Duodenal mucosa (tissue), 2 donors: ENCODE data around the gene EBI3.
"Not testable (repeated sequence)": the region's sequence is repeated elsewhere in the genome, so short reads cannot be mapped to it uniquely, and the experiment has no call there.

ENCODE experiments used
- H3K27ac ChIP-seq: one replicate; pipeline ENCODE4 v1.7.0; 2013; ENCODE audit warnings: low read depth, low read length
- H3K27me3 ChIP-seq, 2 donors: one replicate each; pipeline ENCODE4 v1.7.0; 2013; ENCODE audit warnings: low read length in 2 of 2, control low read depth in 1 of 2; ENCODE audit not compliant: insufficient read depth in 2 of 2, control insufficient read depth in 1 of 2
- H3K36me3 ChIP-seq, 2 donors: one replicate each; pipeline ENCODE4 v1.7.0; 2013; ENCODE audit warnings: low read length in 2 of 2, control low read depth in 1 of 2; ENCODE audit not compliant: insufficient read depth in 2 of 2, control insufficient read depth in 1 of 2
- H3K4me1 ChIP-seq, 2 donors: one replicate each; pipeline ENCODE4 v1.7.0; 2013; ENCODE audit warnings: low read length in 2 of 2, control low read depth in 1 of 2; ENCODE audit not compliant: insufficient read depth in 2 of 2, control insufficient read depth in 1 of 2
- H3K4me3 ChIP-seq, 2 donors: one replicate each; pipeline ENCODE4 v1.7.0; 2013; ENCODE audit warnings: low read length in 2 of 2, low read depth in 1 of 2
- H3K9ac ChIP-seq, 2 donors: one replicate each; pipeline ENCODE4 v1.7.0; 2013; ENCODE audit warnings: low read length in 2 of 2, low read depth in 1 of 2
- H3K9me3 ChIP-seq, 2 donors: one replicate each; pipeline ENCODE4 v1.7.0; 2013; ENCODE audit warnings: low read length in 2 of 2, control low read depth in 1 of 2; ENCODE audit not compliant: control insufficient read depth in 1 of 2

Gene EBI3

GRCh38 chr19:4189641-4190040 lies 39.7 kb upstream of the EBI3 start:
- Histone ChIP-seq H3K9me3 (no peaks in the 10 kb centered on the region), H3K4me1 (peaks cover 0 to 3% of the 10 kb centered on the region in 2 donors), H3K36me3 (no peaks in the 10 kb centered on the region), H3K4me3 (no peak overlapping the region), H3K27me3 (no peaks in the 10 kb centered on the region), H3K9ac (no peak overlapping the region), H3K27ac (no peak overlapping the region)

- not testable (repeated sequence) for H3K9ac ChIP-seq, H3K9me3 ChIP-seq, H3K36me3 ChIP-seq, H3K4me1 ChIP-seq, H3K27ac ChIP-seq, H3K4me3 ChIP-seq
- H3K27me3 ChIP-seq, result peaks cover 11% of the 10 kb centered on the region in 2 donors
These were observed 36.8 kb upstream of the EBI3 start for GRCh38 chr19:4192537-4192936.

GRCh38 chr19:4194353-4194752 lies 35.0 kb upstream of the EBI3 start:
- Histone ChIP-seq H3K4me3 (no peak overlapping the region), H3K36me3 (no peaks in the 10 kb centered on the region), H3K9ac (no peak overlapping the region), H3K9me3 (no peaks in the 10 kb centered on the region), H3K4me1 (no peaks in the 10 kb centered on the region), H3K27me3 (peaks cover 21 to 23% of the 10 kb centered on the region in 2 donors), H3K27ac (no peak overlapping the region)

GRCh38 chr19:4196009-4196408 lies 33.3 kb upstream of the EBI3 start:
- peaks cover 0 to 4% of the 10 kb centered on the region in 2 donors for H3K4me1 ChIP-seq
- H3K27me3 ChIP-seq, result peaks cover 25 to 31% of the 10 kb centered on the region in 2 donors
- H3K9ac ChIP-seq, result no peak overlapping the region
- no peak overlapping the region for H3K27ac ChIP-seq
- H3K9me3 ChIP-seq, result no peaks in the 10 kb centered on the region
- H3K36me3 ChIP-seq, result no peaks in the 10 kb centered on the region
- no peak overlapping the region for H3K4me3 ChIP-seq

- peaks cover 0 to 4% of the 10 kb centered on the region in 2 donors for H3K4me1 ChIP-seq
- no peak overlapping the region for H3K9ac ChIP-seq
- no peaks in the 10 kb centered on the region for H3K36me3 ChIP-seq
- H3K4me3 ChIP-seq, result no peak overlapping the region
- H3K27me3 ChIP-seq, result peaks cover 25 to 36% of the 10 kb centered on the region in 2 donors
- no peaks in the 10 kb centered on the region for H3K9me3 ChIP-seq
- H3K27ac ChIP-seq, result no peak overlapping the region
These were observed 32.7 kb upstream of the EBI3 start for GRCh38 chr19:4196587-4197148.

- Histone ChIP-seq H3K4me1 (peaks cover 0 to 4% of the 10 kb centered on the region in 2 donors), H3K27me3 (peaks cover 25 to 36% of the 10 kb centered on the region in 2 donors), H3K4me3 (no peak overlapping the region), H3K9me3 (no peaks in the 10 kb centered on the region), H3K36me3 (no peaks in the 10 kb centered on the region), H3K9ac (no peak overlapping the region), H3K27ac (no peak overlapping the region)
These were observed 32.1 kb upstream of the EBI3 start for GRCh38 chr19:4197228-4197624.

GRCh38 chr19:4197625-4198466 lies 31.5 kb upstream of the EBI3 start:
- Histone ChIP-seq H3K27ac (no peak overlapping the region), H3K4me3 (no peak overlapping the region), H3K36me3 (no peaks in the 10 kb centered on the region), H3K9me3 (no peaks in the 10 kb centered on the region), H3K9ac (no peak overlapping the region), H3K4me1 (peaks cover 0 to 4% of the 10 kb centered on the region in 2 donors), H3K27me3 (peaks cover 25 to 39% of the 10 kb centered on the region in 2 donors)

- Histone ChIP-seq H3K4me1 (peaks cover 0 to 4% of the 10 kb centered on the region in 2 donors), H3K27ac (no peak overlapping the region), H3K36me3 (no peaks in the 10 kb centered on the region), H3K4me3 (no peak overlapping the region), H3K9ac (no peak overlapping the region), H3K27me3 (peaks cover 25 to 39% of the 10 kb centered on the region in 2 donors), H3K9me3 (no peaks in the 10 kb centered on the region)
These were observed 30.7 kb upstream of the EBI3 start for GRCh38 chr19:4198467-4199126.

GRCh38 chr19:4199699-4200293 lies 29.5 kb upstream of the EBI3 start:
- no peak overlapping the region for H3K9ac ChIP-seq
- no peak overlapping the region for H3K27ac ChIP-seq
- H3K36me3 ChIP-seq, result no peaks in the 10 kb centered on the region
- peaks cover 0 to 4% of the 10 kb centered on the region in 2 donors for H3K4me1 ChIP-seq
- H3K27me3 ChIP-seq, result peaks cover 25 to 39% of the 10 kb centered on the region in 2 donors
- H3K9me3 ChIP-seq, result no peaks in the 10 kb centered on the region
- H3K4me3 ChIP-seq, result no peak overlapping the region
